22Rv1 (cell line): Measurements from ENCODE around the gene JAG2.

Source experiments
- H3K27ac ChIP-seq: fragments of 450-650 bp; 2 replicates; pipeline ENCODE4 v1.5.1; 2017
- CTCF ChIP-seq: fragments of 450-650 bp; IDR thresholded peaks from 2 replicates; pipeline ENCODE4 v1.5.1; 2017; ENCODE audit warnings: mild to moderate bottlenecking
- ZFX ChIP-seq: fragments of 450-650 bp; IDR thresholded peaks from 2 replicates; pipeline ENCODE4 v1.6.1; 2017; ENCODE audit warnings: antibody characterized with exemption, borderline replicate concordance

The JAG2 gene

GRCh38 chr14:105207996-105208737 is 39.6 kb upstream of the JAG2 start:
- TF ChIP-seq CTCF (no peak), ZFX (no peak)
- no peak overlapping the region for H3K27ac ChIP-seq

GRCh38 chr14:105207460-105207901 is 38.9 kb upstream of the JAG2 start:
- TF ChIP-seq ZFX (no peak), CTCF (peak; percentile 14; the same call in 1 of the 2 replicates)
- no peak overlapping the region for H3K27ac ChIP-seq

GRCh38 chr14:105206873-105207272 is 38.3 kb upstream of the JAG2 start:
- TF ChIP-seq CTCF: no peak
- no peak for TF ChIP-seq ZFX
- no peak overlapping the region for H3K27ac ChIP-seq

GRCh38 chr14:105205673-105206208 is 37.2 kb upstream of the JAG2 start:
- TF ChIP-seq CTCF (no peak), ZFX (no peak)

GRCh38 chr14:105204931-105205672 is 36.5 kb upstream of the JAG2 start:
- H3K27ac ChIP-seq: peak overlapping the region; percentile 48
- TF ChIP-seq ZFX (no peak), CTCF (no peak)

More at GRCh38 chr14:105205673-105206208, 37.2 kb upstream of the JAG2 start:
- peak overlapping the region; percentile 48 for H3K27ac ChIP-seq

GRCh38 chr14:105204206-105204930 is 35.8 kb upstream of the JAG2 start:
- H3K27ac ChIP-seq: peak overlapping the region; percentile 48
- no peak for TF ChIP-seq ZFX
- TF ChIP-seq CTCF: no peak
